ENCODE data around the gene MOCS1.

The MOCS1 gene

DNA sequence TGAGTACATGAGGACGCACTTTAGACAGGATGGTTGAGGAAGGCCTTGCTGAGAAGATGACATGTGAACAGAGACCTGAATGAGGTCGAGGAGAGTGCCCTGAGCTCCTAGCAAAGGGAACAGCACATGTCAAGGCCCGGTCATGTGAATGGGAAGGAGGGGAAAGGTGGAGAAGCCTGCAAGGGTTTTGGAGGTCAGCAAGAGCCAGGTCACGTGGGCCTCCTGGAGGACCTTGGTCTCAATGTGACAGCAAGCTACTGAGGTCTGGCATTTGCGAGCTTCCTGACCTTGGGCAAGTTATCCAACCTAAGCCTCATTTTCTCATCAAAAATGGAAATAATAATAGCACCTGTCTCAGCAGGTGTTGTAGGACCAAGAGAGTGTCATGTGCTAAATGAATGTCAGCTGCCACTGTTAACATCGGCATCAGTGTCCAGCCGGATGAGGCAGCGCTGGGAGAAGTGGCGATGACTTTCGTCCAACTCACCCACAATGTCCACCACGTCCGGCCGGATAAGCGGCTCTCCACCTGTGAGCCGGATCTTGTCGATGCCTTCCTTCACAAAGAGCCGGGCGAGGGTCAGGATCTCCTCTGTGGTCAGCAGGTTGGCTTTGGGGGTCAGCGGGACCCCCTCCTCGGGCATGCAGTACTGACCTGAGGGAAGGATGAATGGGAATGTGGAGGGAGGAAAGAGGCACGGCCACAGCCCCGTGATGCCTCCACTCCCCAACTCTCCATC is 8.9 kb downstream of the MOCS1 start:
- no peak for DNase-seq (ENCODE audit: low read depth in 3 of 3, low spot score in 1 of 3)

DNA sequence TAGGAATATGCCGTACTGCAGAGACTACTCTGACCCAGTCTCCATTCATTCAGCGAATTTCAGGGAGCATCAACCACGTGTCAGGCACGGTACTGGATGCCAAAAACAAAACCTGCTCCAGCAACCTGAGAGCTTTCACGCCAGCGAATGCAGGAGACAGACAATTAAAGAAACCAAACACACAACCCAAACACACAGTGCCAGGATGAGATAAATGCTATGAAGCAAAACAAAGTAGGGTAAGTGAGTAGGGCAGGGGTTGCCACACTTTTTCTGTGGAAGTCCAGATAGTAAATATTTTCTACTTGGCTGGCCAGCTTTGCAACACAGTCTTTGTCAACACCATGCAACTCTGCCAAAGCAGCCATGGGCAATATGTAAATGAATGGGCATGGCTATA is 10.0 kb downstream of the MOCS1 start:
- no peak for DNase-seq (ENCODE audit: low read depth in 3 of 3, low spot score in 1 of 3)

DNA sequence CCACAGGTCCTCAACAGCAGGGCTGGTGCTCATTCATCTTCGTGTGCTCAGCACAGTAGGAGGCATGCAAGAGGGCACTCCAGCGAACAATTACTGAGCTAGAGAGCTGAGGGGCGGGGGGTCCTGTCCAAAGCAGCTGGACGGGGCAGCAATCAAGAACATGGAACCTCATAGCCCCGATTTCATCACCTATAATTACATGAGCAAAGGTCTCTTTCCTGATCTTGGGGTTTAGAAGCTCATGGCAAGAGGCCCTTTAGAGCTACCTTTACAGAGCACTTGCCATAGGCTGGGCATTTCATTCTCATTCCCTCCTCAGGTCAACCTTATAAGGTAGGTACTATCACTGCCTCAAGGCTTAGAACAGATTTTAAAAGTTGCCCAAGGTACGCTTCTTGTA is 10.4 kb downstream of the MOCS1 start:
- no peak for DNase-seq (ENCODE audit: low read depth in 3 of 3, low spot score in 1 of 3)

DNA sequence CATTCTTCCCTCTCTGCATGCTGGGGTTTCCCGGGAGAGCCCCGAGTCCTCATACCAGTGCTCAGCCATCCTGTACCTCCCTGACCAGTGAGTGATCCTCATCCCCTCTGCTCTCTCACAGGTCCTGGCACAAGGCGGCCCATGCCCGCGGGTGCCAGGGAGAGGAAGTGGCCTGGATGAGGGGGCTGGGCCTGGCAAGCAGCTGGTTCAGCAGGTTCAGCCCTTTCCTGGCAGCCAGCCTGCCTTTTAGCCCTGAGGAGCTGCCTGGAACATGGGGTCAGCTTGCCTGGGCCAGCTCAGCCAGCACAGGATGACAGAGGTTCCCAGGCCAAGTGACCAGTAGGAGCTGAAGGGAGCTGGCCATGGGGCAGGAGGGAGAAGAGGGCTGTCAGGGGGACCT is 10.9 kb downstream of the MOCS1 start:
- DNase-seq (ENCODE audit: low read depth in 3 of 3, low spot score in 1 of 3), result no peak

DNA sequence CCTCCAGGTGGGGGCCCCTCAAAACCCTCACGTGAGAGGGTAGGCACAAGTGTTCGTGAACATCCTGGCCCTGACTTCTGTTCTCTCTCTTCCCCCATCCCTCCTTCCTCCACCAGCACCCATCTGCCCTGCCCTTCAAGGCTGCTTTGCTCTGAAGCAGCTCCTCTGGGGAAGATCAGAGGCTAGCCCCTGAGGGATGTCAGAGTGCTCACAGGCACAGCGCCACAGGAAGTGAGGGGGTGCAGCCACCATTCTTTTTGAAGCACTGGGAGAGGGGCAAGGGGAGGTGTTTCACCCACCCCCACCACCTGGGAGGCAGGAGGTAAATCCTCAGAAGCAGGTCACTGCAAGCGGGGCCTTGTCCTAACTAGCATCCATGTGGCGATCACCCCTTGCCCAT is 11.4 kb downstream of the MOCS1 start:
- DNase-seq (ENCODE audit: low read depth in 3 of 3, low spot score in 1 of 3), result no peak

DNA sequence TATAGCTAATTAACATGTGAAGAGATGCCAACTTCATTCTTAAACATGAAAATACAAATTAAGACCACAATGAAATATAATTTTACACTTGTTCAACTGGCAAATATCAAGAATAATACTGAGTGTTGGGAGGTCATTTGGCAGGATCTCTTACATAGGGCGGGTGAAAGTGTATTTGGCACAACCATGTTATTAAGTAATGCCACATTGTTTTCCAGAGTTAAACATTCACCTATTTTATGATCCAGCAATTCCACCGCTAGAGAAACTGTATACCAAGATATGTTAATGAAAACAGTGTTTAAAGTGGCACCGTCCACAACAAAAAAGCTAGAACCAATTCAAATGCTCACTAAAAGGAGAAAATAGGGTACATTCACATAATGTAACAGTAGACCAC is 14.1 kb downstream of the MOCS1 start:
- DNase-seq (ENCODE audit: low read depth in 3 of 3, low spot score in 1 of 3), result no peak

DNA sequence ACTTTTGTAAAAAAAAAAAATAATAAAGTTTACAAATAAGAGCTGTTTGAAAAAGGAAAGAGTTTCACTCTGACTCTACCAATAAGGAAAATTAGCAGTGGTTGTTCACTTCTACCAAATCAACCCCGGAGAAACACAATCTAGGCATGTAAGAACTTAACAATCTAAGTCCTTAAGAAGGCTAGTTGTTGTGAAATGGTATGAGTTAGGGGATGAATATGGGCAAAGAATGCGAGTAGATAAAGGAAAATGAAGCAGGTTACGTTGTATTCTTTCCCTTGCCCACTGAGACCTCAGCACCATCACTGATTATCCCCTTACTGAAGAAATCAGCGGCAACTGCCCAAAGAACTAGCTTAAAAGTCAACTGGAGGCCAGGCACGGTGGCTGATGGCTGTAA is 15.4 kb downstream of the MOCS1 start:
- DNase-seq (ENCODE audit: low read depth in 3 of 3, low spot score in 1 of 3), result no peak

DNA sequence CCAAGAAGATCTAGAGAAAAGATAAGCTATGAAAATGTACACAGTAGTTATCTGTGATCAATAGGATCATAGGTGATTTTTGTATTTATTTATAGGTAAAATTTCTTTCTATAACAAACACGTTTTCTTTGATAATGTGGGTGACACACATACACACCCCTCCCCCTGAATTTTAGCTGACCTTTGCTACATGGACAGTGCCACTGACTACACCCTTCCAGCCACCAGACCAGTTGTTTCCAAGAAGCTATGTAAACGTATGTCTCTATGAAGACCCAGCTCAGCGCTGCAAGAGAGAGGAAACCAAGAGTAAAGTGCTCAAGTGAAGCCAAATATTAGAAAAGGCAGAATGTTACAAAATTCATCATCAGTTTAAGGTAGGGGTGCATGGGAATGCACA is 16.3 kb downstream of the MOCS1 start:
- DNase-seq (ENCODE audit: low read depth in 3 of 3, low spot score in 1 of 3), result no peak

DNA sequence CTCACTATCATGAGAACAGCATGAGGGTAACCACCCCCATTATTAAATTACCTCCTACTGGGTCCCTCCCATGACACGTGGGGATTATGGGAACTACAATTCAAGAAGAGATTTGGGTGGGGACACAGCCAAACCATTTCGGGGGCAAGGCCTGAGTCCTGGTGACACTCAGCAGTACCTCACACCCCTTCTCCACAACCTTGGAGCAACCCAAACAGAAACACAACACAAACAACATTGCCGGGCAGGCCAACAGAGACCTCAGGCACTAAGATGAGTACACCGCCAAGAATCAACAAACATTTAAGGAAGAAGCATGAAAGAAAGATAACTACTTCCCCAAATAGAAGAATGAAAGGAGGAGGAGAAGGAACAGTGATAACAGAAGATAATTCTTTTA is 16.9 kb downstream of the MOCS1 start:
- DNase-seq (ENCODE audit: low read depth in 3 of 3, low spot score in 1 of 3), result no peak

DNA sequence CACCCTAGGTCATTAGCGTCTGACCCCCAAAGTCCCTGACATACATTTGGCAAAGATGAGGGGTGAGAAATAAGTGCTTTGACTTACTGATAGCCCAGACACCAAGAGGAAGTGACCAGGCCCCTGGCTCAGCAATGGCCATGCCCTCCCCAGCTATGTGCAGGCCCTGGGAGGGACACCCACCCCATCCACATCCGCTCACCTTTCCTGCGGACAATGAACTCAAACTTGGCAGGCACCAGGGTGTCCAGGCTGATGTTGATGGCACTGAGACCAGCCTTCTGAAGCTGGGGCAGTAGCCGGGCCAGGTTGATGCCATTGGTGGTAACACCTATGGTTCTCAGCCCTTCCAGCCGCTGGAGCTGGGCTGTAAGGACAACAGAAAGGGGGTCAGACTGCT is 18.4 kb downstream of the MOCS1 start:
- no peak for DNase-seq (ENCODE audit: low read depth in 3 of 3, low spot score in 1 of 3)

DNA sequence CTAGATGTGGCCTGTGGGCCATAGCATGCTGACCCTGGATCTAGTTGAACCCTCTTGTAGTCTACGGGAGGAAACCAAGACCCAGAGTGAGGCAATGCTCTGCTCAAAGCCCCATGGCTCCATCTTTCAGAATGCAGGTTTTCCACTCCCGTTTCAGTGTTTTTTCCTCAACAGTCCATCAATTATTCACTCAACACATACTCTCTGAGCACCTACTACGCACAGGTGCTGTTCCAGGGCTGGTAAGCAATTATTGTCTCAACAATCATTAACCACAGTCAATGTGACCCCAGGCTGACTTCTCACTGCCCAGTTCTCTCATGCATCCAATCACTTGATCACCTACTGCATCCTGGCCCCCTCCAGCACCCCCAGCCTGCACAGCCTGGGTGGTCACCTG is 20.0 kb downstream of the MOCS1 start:
- no peak for DNase-seq (ENCODE audit: low read depth in 3 of 3, low spot score in 1 of 3)

DNA sequence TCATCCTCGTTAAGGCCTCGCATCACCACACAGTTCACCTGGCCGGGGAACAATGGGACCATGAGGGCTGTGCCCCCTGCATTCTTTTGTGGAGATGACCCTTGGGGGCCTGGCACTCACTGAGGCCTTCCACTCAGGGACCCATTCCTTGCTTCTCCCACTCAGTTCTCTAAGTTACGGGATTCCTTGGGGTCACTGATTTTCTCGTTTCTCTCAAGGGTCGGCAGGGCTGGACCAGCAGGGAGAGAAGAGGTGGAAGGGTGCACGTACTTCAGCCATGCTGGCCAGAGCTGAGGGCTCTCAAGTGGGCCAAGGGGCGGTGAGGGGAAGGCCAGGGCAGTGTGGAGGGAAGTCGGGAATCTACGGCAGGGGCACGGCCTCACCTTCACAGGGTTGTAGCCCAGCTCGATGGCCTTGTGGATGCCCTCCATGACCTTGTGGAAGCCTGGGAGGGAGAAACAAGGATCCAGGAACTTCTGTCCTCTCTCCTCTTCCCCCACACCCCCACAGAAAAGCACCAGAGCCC is 20.8 kb downstream of the MOCS1 start:
- no peak for DNase-seq (ENCODE audit: low read depth in 3 of 3, low spot score in 1 of 3)

DNA sequence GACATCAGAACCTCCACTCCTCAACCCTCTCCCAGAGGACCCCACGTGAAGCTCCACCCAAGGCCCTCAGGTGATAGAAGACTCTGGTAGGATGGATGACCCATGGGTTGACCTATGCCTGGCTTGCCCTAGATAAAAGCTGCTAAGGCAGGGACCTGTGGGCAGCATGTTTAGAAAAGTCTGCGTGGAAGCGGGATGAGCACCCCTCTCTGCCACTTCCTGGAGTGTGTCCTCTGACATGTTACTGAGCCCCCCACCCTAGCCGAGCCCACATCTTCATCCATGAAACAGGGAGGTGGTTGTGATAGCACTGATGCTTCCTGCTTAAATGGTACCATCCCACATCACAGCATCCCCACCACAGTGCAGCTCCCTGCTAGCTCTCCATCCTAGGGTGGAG is 21.8 kb downstream of the MOCS1 start:
- no peak for DNase-seq (ENCODE audit: low read depth in 3 of 3, low spot score in 1 of 3)

DNA sequence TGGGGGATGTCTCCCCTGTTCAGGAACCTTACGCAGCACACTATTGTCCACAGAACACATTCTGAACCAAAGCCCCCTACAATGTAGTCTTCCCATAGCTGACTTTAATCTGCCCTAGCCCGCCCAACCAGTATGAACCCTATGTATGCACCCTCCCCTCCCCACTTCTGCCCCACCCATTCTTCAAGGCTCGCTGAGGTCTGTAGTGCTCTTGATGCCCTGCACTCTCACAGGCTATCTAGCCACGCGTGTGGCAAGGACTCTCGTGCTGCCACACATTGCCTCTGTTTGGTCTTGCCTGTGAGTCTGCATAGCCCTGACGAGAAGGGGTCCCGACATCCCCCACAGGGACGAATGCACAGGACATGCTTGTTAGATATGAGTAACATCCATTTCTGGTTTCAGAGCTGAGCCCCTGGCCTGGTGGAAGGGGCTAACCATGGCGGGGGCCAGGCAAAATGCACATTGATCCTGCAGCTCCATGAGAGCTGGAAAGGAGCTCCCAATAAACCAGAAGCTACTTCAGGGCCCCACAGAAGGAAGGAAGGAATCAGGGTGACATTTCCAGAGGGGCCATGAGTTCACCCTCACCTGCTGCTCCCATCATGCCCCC is 22.6 kb downstream of the MOCS1 start:
- no peak for DNase-seq (ENCODE audit: low read depth in 3 of 3, low spot score in 1 of 3)

DNA sequence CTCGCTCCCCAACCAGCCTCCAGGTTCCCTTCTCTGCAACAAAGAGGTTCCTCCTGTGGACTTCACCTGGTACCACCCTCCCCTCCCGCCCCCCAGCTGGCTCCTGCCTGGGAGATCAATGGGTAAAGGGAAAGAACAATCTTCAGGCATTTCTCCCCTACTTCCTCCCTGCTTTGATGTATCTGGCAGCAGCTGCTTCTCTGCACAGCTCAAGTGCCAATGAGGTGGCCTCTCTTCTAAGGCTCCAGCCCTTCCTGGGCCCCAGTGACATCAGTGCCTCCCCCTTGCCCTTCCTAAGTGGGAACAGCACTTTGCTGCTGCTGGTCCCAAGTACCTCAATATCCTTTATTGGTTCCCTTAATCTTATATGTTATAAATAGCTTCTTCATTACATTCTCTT is 23.5 kb downstream of the MOCS1 start:
- no peak for DNase-seq (ENCODE audit: low read depth in 3 of 3, low spot score in 1 of 3)

DNA sequence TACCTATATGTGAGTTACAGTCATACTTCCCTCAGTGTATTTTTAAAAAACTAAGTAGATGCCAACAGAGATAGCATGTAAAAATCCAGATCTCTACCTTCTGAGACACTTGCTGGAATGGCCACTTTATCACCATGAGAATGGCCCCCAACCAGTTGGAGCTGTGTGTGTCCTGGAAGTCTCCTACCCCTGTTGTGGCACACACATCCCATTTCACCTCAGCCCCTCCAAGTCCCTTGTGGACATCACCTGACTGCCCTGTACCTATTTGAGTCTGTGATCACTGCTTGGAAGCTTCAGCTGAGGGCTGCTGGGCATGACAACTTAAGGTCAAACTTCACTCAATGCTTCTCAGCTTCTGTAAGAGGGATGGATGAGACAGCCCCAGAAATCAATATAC is 24.1 kb downstream of the MOCS1 start:
- no peak for DNase-seq (ENCODE audit: low read depth in 3 of 3, low spot score in 1 of 3)

DNA sequence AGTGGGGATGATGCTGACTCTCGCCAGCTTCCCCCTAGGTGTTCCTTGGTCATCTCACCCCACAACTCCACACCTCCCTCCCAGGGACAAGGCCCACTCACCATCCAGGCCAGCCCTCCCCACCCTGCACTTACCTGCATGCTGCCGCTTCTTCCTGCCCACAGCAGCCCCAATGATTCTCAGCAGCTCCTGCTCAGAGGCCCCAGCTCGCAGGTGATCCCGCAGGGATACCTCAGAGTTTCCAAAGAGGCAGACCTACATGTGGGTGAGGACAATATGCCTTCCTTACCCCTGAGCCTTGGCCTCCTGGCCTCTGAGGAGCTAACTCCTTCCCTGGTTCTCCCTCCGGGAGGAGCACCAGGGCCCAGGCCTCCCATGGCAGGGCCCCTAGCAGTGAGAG is 24.6 kb downstream of the MOCS1 start:
- no peak for DNase-seq (ENCODE audit: low read depth in 3 of 3, low spot score in 1 of 3)

DNA sequence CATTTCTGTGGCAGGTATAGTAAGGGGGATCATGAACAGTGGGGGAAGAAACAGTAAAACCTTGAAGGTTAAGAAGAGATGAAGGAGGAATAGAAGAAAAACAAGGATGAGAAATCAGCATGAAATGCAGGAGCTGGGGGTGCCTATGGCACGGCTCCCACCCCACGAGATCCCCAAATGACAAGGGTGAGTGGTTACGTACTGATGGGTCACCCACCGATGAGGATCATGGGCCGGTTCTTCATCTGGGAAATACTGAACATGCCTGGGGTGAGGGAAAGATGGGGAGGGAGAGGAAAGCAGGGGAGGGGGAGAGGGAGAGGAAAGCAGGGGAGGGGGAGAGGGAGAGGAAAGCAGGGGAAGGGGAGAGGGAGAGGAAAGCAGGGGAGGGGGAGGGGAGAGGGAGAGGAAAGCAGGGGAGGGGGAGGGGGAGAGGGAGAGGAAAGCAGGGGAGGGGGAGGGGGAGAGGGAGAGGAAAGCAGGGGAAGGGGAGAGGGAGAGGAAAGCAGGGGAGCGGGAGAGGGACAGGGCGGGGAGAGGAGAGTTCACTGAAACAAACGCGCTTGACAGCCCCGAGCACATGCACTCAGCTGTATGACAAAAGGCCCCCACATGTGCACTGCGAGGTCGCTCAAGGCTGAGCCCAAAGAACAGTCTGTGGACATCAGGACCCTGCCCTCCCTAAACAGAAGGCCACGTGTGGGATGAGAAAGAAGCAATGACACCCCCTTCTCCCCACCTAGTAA is 25.3 kb downstream of the MOCS1 start:
- no peak for DNase-seq (ENCODE audit: low read depth in 3 of 3, low spot score in 1 of 3)

DNA sequence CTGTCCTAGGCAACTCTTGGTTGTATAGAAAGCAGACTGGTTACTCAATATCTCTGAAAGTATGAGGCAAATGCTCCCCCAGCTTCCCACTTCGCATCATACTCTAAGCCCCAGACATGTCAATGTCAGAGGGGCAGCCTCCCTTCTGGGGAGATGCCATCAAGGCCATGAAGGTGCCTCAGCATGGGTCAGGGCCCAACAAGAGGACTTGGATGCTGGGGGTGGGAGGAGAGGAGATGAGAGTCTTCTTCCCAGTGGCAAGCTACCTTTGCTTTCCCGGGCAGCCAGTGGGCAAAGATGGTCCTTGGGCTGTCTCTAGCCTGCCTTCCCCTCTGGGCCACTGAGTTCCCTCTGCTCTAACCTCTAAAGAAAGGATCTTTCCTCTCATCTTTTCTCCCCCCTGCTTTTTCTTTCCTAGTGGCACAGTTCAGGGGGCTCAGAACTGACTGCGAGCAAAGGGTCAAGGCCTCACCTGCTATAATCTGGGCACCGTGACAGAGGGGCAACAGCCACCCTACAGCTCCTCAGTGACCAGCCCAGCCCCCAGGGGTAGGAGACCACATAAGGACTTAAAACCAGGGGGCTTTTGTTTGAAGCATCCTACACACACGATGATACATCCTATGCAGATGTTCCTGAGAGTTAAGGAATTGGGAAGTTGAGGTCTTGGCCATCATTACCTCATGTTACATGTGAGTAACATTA is 26.2 kb downstream of the MOCS1 start:
- DNase-seq (ENCODE audit: low read depth in 3 of 3, low spot score in 1 of 3), result no peak

DNA sequence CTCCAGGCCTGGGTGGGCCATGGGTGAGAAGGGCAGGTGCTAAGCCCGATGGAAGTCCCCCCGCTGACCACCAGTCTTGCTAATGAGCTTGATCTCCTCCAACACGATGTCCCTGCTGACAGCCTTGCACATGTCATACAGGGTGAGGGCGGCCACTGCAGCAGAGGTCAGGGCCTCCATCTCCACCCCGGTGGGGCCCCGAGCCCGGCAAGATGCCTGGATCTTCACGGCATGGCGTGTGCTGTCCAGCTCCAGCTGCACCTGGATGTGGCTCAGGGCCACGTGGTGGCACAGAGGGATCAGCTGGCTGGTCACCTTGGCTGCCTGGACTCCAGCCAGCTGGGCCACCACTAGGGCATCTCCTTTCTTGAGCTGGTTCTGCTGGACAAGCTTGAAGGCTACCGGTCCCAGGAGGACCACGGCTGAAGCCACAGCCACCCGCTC is 27.9 kb downstream of the MOCS1 start:
- no peak for DNase-seq (ENCODE audit: low read depth in 3 of 3, low spot score in 1 of 3)

DNA sequence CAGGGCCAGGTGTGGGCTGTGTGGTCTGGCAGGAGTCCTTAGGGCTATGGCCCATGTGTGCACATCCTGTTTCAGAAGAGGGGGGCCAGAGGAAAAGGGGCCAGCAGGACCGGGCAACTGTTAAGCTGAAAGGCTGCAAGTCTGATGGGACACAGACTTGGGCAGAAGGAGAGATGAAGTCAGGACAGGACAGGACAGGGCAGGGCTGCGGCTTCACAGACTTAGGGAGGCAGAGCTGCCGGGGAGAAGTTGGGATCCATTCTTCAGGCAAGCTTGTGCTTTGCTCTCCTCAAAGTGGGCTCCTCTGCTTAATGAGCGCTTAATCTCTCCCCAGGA is 28.7 kb downstream of the MOCS1 start:
- DNase-seq (ENCODE audit: low read depth in 3 of 3, low spot score in 1 of 3), result no peak
